ENCODE measurements around the gene ANXA11. TPM values are rescaled to one million over a fixed set of nuclear protein-coding genes. Genes with fewer than 3 reads are reported as not detected.

ANXA11 gene
- total RNA-seq, 1 experiment from 2014 or later = 68.1 TPM

- Mint-ChIP-seq H3K36me3 (ENCODE audit: insufficient read depth in 1 of 3, low read depth in 3 of 3) (peaks cover 10 to 39% (median 34%) of the 10 kb centered on the region in 3 experiments; a peak in 6 of 7 replicates), H3K9me3 (no peaks in the 10 kb centered on the region), H3K4me1 (peaks cover 19 to 24% of the 10 kb centered on the region in 2 experiments), H3K27ac (no peak overlapping the region; a peak in 2 of 7 replicates), H3K4me3 (no peak overlapping the region), H3K27me3 (ENCODE audit: low read depth) (peaks cover 1% of the 10 kb centered on the region)
- H3K18ac ChIP-seq (ENCODE audit: insufficient read length, low read depth, low read length) = no peak overlapping the region
- no peak overlapping the region for H3K23ac ChIP-seq (ENCODE audit: insufficient read length, low read depth, low read length)
- H4K91ac ChIP-seq (ENCODE audit: insufficient read length, low read depth, low read length) = no peak overlapping the region
- H3K9ac ChIP-seq (ENCODE audit: extremely low read depth, insufficient read length, low read length) = no peak overlapping the region
- no peak overlapping the region for H2BK12ac ChIP-seq (ENCODE audit: insufficient read length, low read depth, low read length)
- no peaks in the 10 kb centered on the region for H3K79me2 ChIP-seq (ENCODE audit: insufficient read depth, low read length)
- H3K4ac ChIP-seq (ENCODE audit: low read depth, low read length) = no peak overlapping the region
- H3K56ac ChIP-seq (ENCODE audit: insufficient read length, low read depth, low read length) = no peak overlapping the region
- H2AK5ac ChIP-seq (ENCODE audit: insufficient read length, low read length) = no peak overlapping the region
- no peak for TF ChIP-seq CTCF (conservative IDR thresholded peaks at IDR 0.05)
- no peak overlapping the region for H2BK5ac ChIP-seq (ENCODE audit: insufficient read length, low read length)
- H3K27me3 ChIP-seq (ENCODE audit: insufficient read depth, low read length) = no peaks in the 10 kb centered on the region
- no peak overlapping the region for H3K4me2 ChIP-seq (ENCODE audit: insufficient read depth, insufficient read length, low read length)
- H3K4me1 ChIP-seq (ENCODE audit: insufficient read depth, low read length) = no peaks in the 10 kb centered on the region
- no peaks in the 10 kb centered on the region for H3K9me3 ChIP-seq (ENCODE audit: control insufficient read depth, low read depth, low read length)
- no peaks in the 10 kb centered on the region for H4K20me1 ChIP-seq (ENCODE audit: control insufficient read depth, insufficient read depth, insufficient read length)
- WGBS (ENCODE audit: extremely low coverage, insufficient read length, low lambda C conversion rate) = no CpG with 5 or more reads among the region's 8 CpGs
- H2BK20ac ChIP-seq (ENCODE audit: low read depth, low read length, poor library complexity, severe bottlenecking) = no peak overlapping the region
- H4K8ac ChIP-seq (replicated peaks; ENCODE audit: insufficient read length, low read depth, low read length) = no peak overlapping the region
- H3K79me1 ChIP-seq (ENCODE audit: insufficient read depth, low read depth, low read length, poor library complexity, severe bottlenecking) = no peaks in the 10 kb centered on the region
- H2BK15ac ChIP-seq (ENCODE audit: low read depth, low read length) = no peak overlapping the region
- no peak for DNase-seq
- H4K5ac ChIP-seq (ENCODE audit: insufficient read length, low read depth, low read length) = no peak overlapping the region
- H3K27ac ChIP-seq (ENCODE audit: insufficient read length, low read depth, low read length) = no peak overlapping the region
- H2AFZ ChIP-seq (ENCODE audit: low read length) = no peak overlapping the region
- no peak overlapping the region for H3K14ac ChIP-seq (ENCODE audit: insufficient read depth, low read length)
- no peaks in the 10 kb centered on the region for H3K23me2 ChIP-seq (ENCODE audit: insufficient read length, low read depth, low read length, poor library complexity, severe bottlenecking)
- no peak overlapping the region for H2BK120ac ChIP-seq (ENCODE audit: low read depth, low read length, poor library complexity, severe bottlenecking)
- H3T11ph ChIP-seq (ENCODE audit: low read length) = no peak overlapping the region
These were observed 41.5 kb downstream of the ANXA11 start for GRCh38 chr10:80163741-80164341.

Data from H9 (cell line).